Measurements from ENCODE around the gene SRCIN1. TPM values are rescaled to one million over a fixed set of nuclear protein-coding genes. Genes with fewer than 3 reads are reported as not detected.

SRCIN1 gene
- total RNA-seq, 1 donor from 2014 or later: 6.6 TPM

- no peaks in the 10 kb centered on the region for H3K36me3 ChIP-seq
- intact Hi-C loops (cut with DNase I): no loop called here
- peaks cover 13% of the 10 kb centered on the region for H3K4me1 ChIP-seq
- no peak overlapping the region for H3K4me3 ChIP-seq
- ATAC-seq (peak in 1 of 2 donors; percentile 5), DNase-seq (no peak)
- no peaks in the 10 kb centered on the region for H3K9me3 ChIP-seq
- H3K27ac ChIP-seq: no peak overlapping the region
- peaks cover 77% of the 10 kb centered on the region for H3K27me3 ChIP-seq (ENCODE audit: low read depth)
- TF ChIP-seq, protein P1, sequence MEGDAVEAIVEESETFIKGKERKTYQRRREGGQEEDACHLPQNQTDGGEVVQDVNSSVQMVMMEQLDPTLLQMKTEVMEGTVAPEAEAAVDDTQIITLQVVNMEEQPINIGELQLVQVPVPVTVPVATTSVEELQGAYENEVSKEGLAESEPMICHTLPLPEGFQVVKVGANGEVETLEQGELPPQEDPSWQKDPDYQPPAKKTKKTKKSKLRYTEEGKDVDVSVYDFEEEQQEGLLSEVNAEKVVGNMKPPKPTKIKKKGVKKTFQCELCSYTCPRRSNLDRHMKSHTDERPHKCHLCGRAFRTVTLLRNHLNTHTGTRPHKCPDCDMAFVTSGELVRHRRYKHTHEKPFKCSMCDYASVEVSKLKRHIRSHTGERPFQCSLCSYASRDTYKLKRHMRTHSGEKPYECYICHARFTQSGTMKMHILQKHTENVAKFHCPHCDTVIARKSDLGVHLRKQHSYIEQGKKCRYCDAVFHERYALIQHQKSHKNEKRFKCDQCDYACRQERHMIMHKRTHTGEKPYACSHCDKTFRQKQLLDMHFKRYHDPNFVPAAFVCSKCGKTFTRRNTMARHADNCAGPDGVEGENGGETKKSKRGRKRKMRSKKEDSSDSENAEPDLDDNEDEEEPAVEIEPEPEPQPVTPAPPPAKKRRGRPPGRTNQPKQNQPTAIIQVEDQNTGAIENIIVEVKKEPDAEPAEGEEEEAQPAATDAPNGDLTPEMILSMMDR (IDR thresholded peaks at IDR 0.05): no peak
These were observed 27.3 kb downstream of the SRCIN1 start for GRCh38 chr17:38578229-38579082.

DNA sequence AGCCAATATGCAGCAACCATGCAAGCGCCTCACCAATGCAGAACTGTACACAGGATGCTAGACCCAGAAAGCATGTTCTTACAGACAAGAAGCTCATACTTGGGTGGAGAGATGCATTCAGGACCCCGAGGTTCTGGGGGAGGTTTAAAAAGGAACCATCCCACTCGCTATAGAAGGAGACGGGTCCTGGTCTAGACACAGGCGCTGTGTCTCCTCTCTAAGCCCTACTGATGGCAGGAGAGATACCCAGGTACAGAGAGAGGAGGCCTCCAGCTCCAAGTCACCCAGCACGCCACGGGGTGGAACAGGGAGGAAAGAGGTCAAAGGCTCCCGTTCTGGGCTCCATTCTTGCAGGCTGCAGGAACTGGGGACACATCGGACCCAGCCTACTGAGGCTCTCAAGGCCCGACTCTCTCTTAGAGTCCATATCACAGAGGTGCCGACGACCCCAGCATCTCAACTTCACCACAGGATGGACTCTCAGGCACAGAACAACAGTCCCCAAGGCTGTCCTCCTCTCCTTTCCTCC, 28.0 kb downstream of the SRCIN1 start:
- TF ChIP-seq, protein P1 (IDR thresholded peaks at IDR 0.05): no peak
- Histone ChIP-seq H3K9me3 (no peaks in the 10 kb centered on the region), H3K4me1 (peaks cover 13% of the 10 kb centered on the region), H3K36me3 (no peaks in the 10 kb centered on the region), H3K27me3 (ENCODE audit: low read depth) (peaks cover 84% of the 10 kb centered on the region), H3K4me3 (no peak overlapping the region), H3K27ac (no peak overlapping the region)
- ATAC-seq (no peak), DNase-seq (no peak)
- intact Hi-C loops (cut with DNase I): no loop called here

DNA sequence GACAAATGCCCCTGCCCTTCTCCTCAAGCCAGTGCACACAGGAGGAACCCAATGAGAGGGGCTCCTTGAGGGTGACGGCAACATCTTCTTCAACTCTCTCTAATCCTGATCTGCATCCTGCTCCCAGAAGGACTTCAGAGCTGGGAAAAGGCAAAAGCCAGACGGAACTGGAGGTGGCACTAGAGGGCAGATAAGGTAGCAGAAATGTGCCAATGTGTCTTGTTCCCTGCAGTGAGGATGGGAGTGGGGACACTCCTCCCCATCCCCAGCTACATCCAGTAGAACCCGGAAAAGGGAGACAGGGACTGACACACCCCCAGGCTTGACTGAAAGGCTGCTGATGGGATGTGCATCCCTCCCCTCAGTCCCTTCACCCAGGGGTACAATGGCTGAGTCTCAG, 28.5 kb downstream of the SRCIN1 start:
- Histone ChIP-seq H3K9me3 (no peaks in the 10 kb centered on the region), H3K4me1 (peaks cover 15% of the 10 kb centered on the region), H3K4me3 (no peak overlapping the region), H3K36me3 (no peaks in the 10 kb centered on the region), H3K27ac (no peak overlapping the region), H3K27me3 (ENCODE audit: low read depth) (peaks cover 84% of the 10 kb centered on the region)
- intact Hi-C loops (cut with DNase I): no loop called here
- DNase-seq: no peak
- no peak for ATAC-seq
- TF ChIP-seq, protein P1 (IDR thresholded peaks at IDR 0.05): no peak

GRCh38 chr17:38575781-38576180, 30.0 kb downstream of the SRCIN1 start:
- H3K4me1 ChIP-seq: peaks cover 22% of the 10 kb centered on the region
- ATAC-seq: no peak
- peaks cover 97% of the 10 kb centered on the region for H3K27me3 ChIP-seq (ENCODE audit: low read depth)
- intact Hi-C loops (cut with DNase I): no loop called here
- H3K36me3 ChIP-seq: no peaks in the 10 kb centered on the region
- no peak for DNase-seq
- H3K27ac ChIP-seq: no peak overlapping the region
- no peak overlapping the region for H3K4me3 ChIP-seq
- TF ChIP-seq, protein P1 (IDR thresholded peaks at IDR 0.05): no peak
- no peaks in the 10 kb centered on the region for H3K9me3 ChIP-seq

DNA sequence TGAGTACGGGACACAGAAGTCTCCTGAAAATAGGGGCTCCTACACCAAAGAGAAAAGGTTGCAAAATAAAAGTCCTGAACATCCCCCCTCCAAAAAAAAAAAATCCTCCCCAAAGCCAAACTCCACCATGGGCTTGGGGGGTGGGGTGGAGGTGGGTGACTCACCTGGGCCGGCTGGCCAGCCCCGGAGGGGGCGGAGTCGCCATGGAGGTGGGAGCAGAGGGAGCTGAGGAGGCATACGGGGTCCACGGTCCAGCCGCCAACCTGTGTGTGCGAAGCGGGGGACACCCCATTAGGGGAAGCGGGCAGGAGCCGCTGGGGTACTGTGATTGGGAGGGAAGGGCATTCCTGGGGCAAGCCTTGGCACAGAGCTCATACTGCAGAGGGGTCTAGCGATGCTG, 31.0 kb downstream of the SRCIN1 start:
- ATAC-seq: no peak
- Histone ChIP-seq H3K27me3 (ENCODE audit: low read depth) (peaks cover 99% of the 10 kb centered on the region), H3K4me3 (no peak overlapping the region), H3K36me3 (no peaks in the 10 kb centered on the region), H3K4me1 (peaks cover 22% of the 10 kb centered on the region), H3K27ac (no peak overlapping the region), H3K9me3 (no peaks in the 10 kb centered on the region)
- no peak for DNase-seq
- TF ChIP-seq, protein P1 (IDR thresholded peaks at IDR 0.05): no peak
- intact Hi-C loops (cut with DNase I): no loop called here
